HepG2 (cell line): ENCODE data around the gene KCNE2. TPM values are rescaled to one million over a fixed set of nuclear protein-coding genes. Genes with fewer than 3 reads are reported as not detected.

ENCODE experiments used
- ADNP ChIP-seq: sonication (generic); formaldehyde crosslinking; IDR thresholded peaks from 2 replicates; pipeline ENCODE4 v1.4.0; 2020; ENCODE audit warnings: missing genetic modification reagents
- FOSL2 ChIP-seq: sonication (generic); formaldehyde crosslinking; IDR thresholded peaks from 2 replicates; pipeline ENCODE4 v1.4.0; 2020; ENCODE audit warnings: missing genetic modification reagents
- GMEB2 ChIP-seq: IDR thresholded peaks from 2 replicates; pipeline ENCODE4 v1.6.1; 2016; ENCODE audit warnings: missing biosample characterization, missing genetic modification reagents, low read depth
- HNF4G ChIP-seq, 2 experiments: sonication (generic) in 1 of 2; formaldehyde crosslinking in 1 of 2; IDR thresholded peaks; 2 replicates each; pipeline versions ENCODE4 v1.4.0 to v1.6.1; 2011 to 2020; ENCODE audit warnings: borderline replicate concordance in 2 of 2, low read depth in 2 of 2, mild to moderate bottlenecking in 2 of 2, low read length in 1 of 2, missing genetic modification reagents in 1 of 2, moderate library complexity in 1 of 2
- HNRNPH1 ChIP-seq: fragments of 200-400 bp; formaldehyde crosslinking; optimal IDR thresholded peaks from 2 replicates; pipeline ENCODE3; 2017; ENCODE audit warnings: mild to moderate bottlenecking, low read depth, low read length
- NFAT5 ChIP-seq: sonication (generic); formaldehyde crosslinking; IDR thresholded peaks from 2 replicates; pipeline ENCODE4 v1.4.0; 2020; ENCODE audit warnings: missing genetic modification reagents
- RORA ChIP-seq: sonication (generic); formaldehyde crosslinking; IDR thresholded peaks from 2 replicates; pipeline ENCODE4 v1.5.0; 2020; ENCODE audit warnings: mild to moderate bottlenecking, missing genetic modification reagents, moderate library complexity
- SALL1 ChIP-seq: sonication (generic); formaldehyde crosslinking; IDR thresholded peaks from 2 replicates; pipeline ENCODE4 v1.8.0; 2022; ENCODE audit warnings: mild to moderate bottlenecking, missing genetic modification reagents
- TSC22D2 ChIP-seq: sonication (generic); formaldehyde crosslinking; IDR thresholded peaks from 2 replicates; pipeline ENCODE4 v1.5.1; 2020; ENCODE audit warnings: missing genetic modification reagents, mild to moderate bottlenecking, borderline replicate concordance
- ZBTB38 ChIP-seq: sonication (generic); formaldehyde crosslinking; IDR thresholded peaks from 2 replicates; pipeline ENCODE4 v1.5.1; 2020; ENCODE audit warnings: mild to moderate bottlenecking, missing genetic modification reagents
- ZFAT ChIP-seq: sonication (generic); formaldehyde crosslinking; conservative IDR thresholded peaks from 2 replicates; pipeline ENCODE4 v1.8.1; 2023; ENCODE audit warnings: missing genetic modification reagents, inconsistent platforms
- ZFP36L2 ChIP-seq: sonication (generic); formaldehyde crosslinking; IDR thresholded peaks from 2 replicates; pipeline ENCODE4 v1.4.0; 2020; ENCODE audit warnings: missing genetic modification reagents
- ZKSCAN8 ChIP-seq: IDR thresholded peaks from 2 replicates; pipeline ENCODE4 v1.6.1; 2016; ENCODE audit warnings: borderline replicate concordance, missing genetic modification reagents, missing compliant biosample characterization
- ZMYM3 ChIP-seq: sonication (generic); formaldehyde crosslinking; IDR thresholded peaks from 2 replicates; pipeline ENCODE4 v1.5.1; 2020; ENCODE audit warnings: mild to moderate bottlenecking, missing genetic modification reagents
- ZNF296 ChIP-seq: sonication (generic); formaldehyde crosslinking; conservative IDR thresholded peaks from 2 replicates; pipeline ENCODE4 v1.5.0; 2020; ENCODE audit warnings: mild to moderate bottlenecking, missing genetic modification reagents
- ZNF501 ChIP-seq: sonication (generic); formaldehyde crosslinking; IDR thresholded peaks from 2 replicates; pipeline ENCODE4 v1.5.1; 2020; ENCODE audit warnings: mild to moderate bottlenecking, moderate library complexity, missing genetic modification reagents
- ZNF619 ChIP-seq: sonication (generic); formaldehyde crosslinking; IDR thresholded peaks from 2 replicates; pipeline ENCODE4 v1.4.0; 2020; ENCODE audit warnings: mild to moderate bottlenecking, missing genetic modification reagents
- ZNF850 ChIP-seq: sonication (generic); formaldehyde crosslinking; conservative IDR thresholded peaks from 2 replicates; pipeline ENCODE4 v1.9.0; 2021; ENCODE audit warnings: mild to moderate bottlenecking, missing genetic modification reagents
- polyA plus RNA-seq, 8 experiments: library from polyadenylated mRNA; depleted of rRNA in 3 of 8; stranded (reverse) in 7 of 8; unstranded in 1 of 8; fragments of >200 nt; fragmentation: Illumina TruSeq in 4 of 8; extraction: Trizol in 4 of 8; gene quantifications; 2 replicates each; pipeline versions ENCODE4 v1.2.1 to v1.2.3, GENCODE V29; 2011 to 2016; ENCODE audit warnings: low read depth in 4 of 8, missing spikeins in 1 of 8, mixed read lengths in 1 of 8; ENCODE audit not compliant: insufficient read depth in 1 of 8
- total RNA-seq, 5 experiments: library from RNA; depleted of rRNA; stranded (reverse); fragments of >200 nt; fragmentation: Illumina TruSeq; extraction: Trizol; gene quantifications; 2 replicates each; pipeline ENCODE4 v1.2.3, GENCODE V29; 2016; ENCODE audit warnings: low read depth in 1 of 5
- TF ChIP-seq, protein P1 (sequence below): sonication (generic); formaldehyde crosslinking; IDR thresholded peaks from 2 replicates; pipeline ENCODE4 v1.4.0; 2020; ENCODE audit warnings: missing genetic modification reagents, borderline replicate concordance
- TF ChIP-seq, protein P2 (sequence below): sonication (generic); formaldehyde crosslinking; IDR thresholded peaks from 2 replicates; pipeline ENCODE4 v1.9.0; 2022; ENCODE audit warnings: low read depth, missing genetic modification reagents

Gene KCNE2
- total and polyA plus RNA-seq, 2 of the 13 experiments (the other 11 are each of a cell fraction or from before 2014, with no cell fraction given) = not detected

DNA sequence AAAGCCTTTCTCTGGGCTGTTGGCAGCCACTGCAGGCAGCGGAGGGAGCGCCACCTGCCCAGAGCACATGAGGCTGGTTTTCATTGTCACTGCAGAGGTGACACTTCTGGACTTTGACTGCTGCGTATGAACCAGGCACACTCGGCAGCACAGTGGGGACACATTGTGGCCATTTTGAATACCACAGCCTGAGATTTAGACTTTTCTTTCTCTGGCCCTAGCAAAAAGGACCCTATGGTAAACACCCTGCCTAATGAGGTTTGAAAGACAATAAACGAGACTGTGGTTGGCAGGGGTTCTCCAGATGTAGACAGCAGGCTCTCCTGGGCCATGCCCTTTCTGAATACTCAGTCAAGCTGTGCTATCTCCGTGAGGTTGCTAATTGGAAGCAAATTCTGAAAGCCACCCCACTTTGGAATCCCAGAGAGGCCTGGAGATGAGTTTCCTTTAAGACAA lies 12.0 kb upstream of the KCNE2 start (continued):
- TF ChIP-seq, protein P1, sequence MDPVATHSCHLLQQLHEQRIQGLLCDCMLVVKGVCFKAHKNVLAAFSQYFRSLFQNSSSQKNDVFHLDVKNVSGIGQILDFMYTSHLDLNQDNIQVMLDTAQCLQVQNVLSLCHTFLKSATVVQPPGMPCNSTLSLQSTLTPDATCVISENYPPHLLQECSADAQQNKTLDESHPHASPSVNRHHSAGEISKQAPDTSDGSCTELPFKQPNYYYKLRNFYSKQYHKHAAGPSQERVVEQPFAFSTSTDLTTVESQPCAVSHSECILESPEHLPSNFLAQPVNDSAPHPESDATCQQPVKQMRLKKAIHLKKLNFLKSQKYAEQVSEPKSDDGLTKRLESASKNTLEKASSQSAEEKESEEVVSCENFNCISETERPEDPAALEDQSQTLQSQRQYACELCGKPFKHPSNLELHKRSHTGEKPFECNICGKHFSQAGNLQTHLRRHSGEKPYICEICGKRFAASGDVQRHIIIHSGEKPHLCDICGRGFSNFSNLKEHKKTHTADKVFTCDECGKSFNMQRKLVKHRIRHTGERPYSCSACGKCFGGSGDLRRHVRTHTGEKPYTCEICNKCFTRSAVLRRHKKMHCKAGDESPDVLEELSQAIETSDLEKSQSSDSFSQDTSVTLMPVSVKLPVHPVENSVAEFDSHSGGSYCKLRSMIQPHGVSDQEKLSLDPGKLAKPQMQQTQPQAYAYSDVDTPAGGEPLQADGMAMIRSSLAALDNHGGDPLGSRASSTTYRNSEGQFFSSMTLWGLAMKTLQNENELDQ (CRISPR knock-in tag) = no peak
- no peak for TF ChIP-seq TSC22D2 (CRISPR knock-in tag)
- no peak for TF ChIP-seq ZNF501
- TF ChIP-seq ZFP36L2 (CRISPR knock-in tag) = no peak
- TF ChIP-seq ZNF619 = no peak
- TF ChIP-seq HNRNPH1 = no peak
- TF ChIP-seq ZMYM3 (CRISPR knock-in tag) = peak; percentile 63
- no peak for TF ChIP-seq ZFAT
- no peak for TF ChIP-seq ADNP (CRISPR knock-in tag)
- TF ChIP-seq HNF4G (IDR thresholded peaks at IDR 0.05; ENCODE audit: borderline replicate concordance, low read depth, low read length) = peak; percentile 90
- TF ChIP-seq HNF4G (CRISPR knock-in tag; IDR thresholded peaks at IDR 0.05; ENCODE audit: borderline replicate concordance, low read depth) = peak; percentile 62; the same call in 1 of the 2 replicates
- TF ChIP-seq FOSL2 (CRISPR knock-in tag) = peak; percentile 47; the same call in 1 of the 2 replicates
- TF ChIP-seq NFAT5 (CRISPR knock-in tag) = no peak
- TF ChIP-seq RORA (CRISPR knock-in tag) = no peak
- TF ChIP-seq ZKSCAN8 (CRISPR knock-in tag) = 0 out of 2 replicates have a peak, but pooled peaks have one; percentile 23
- no peak for TF ChIP-seq GMEB2 (CRISPR knock-in tag)
- TF ChIP-seq, protein P2, sequence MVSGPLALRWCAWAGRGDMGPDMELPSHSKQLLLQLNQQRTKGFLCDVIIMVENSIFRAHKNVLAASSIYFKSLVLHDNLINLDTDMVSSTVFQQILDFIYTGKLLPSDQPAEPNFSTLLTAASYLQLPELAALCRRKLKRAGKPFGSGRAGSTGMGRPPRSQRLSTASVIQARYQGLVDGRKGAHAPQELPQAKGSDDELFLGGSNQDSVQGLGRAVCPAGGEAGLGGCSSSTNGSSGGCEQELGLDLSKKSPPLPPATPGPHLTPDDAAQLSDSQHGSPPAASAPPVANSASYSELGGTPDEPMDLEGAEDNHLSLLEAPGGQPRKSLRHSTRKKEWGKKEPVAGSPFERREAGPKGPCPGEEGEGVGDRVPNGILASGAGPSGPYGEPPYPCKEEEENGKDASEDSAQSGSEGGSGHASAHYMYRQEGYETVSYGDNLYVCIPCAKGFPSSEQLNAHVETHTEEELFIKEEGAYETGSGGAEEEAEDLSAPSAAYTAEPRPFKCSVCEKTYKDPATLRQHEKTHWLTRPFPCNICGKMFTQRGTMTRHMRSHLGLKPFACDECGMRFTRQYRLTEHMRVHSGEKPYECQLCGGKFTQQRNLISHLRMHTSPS = no peak
- peak; percentile 30; the same call in 1 of the 2 replicates for TF ChIP-seq ZBTB38 (CRISPR knock-in tag)
- no peak for TF ChIP-seq ZNF296 (CRISPR knock-in tag)
- no peak for TF ChIP-seq ZNF850
- TF ChIP-seq SALL1 (CRISPR knock-in tag) = peak; percentile 85
